ENCODE measurements around the gene ADAM12.

GRCh38 chr10:126015413-126015812 lies 372.9 kb downstream of the ADAM12 start:
- no peak for TF ChIP-seq CTCF (IDR thresholded peaks at IDR 0.05; ENCODE audit: insufficient read depth, low read depth, low read length)
- no peak for TF ChIP-seq EZH2 (IDR thresholded peaks at IDR 0.05; ENCODE audit: insufficient read depth, low read length)

All from astrocyte (in vitro differentiated cells and primary cell).